ENCODE results near the gene EIF2AK3.

EIF2AK3 gene

DNA sequence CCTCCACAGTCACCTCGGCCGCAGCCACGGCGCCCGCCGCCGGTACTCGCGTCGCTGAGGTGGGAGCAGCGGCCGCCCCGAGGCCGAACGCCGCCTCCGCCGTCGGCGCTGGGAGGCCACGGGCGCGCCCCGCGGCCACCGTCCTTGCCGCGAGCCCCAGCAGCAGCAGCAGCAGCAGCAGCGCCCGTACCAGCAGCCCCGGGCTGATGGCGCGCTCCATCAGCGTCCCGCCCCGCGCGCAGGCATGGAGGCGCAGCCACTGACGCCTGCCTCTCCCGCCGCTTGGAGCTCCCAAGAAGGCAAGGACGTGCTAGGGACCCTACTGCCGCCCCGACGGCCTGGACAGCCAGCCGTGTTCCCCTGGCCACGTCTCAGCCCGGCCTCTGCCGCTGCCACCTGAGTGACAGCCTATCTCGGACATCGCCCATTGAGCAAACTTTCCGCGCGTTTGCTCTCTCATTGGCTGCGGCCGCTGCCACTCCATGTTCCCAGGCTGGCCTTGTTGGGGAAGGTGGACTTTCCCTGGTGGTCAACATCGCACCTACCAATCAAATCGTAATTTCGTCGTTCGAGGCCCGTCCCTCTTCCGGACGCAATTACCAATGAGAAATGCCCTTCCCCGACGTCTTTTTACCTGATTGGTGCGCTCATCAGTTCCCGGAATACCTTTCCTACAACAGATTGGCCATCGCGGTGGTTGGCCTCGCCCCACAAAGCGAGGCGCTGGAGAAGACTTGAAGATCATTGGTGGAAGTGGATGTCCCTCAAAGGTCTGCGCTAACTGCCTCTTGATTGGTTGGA, at the start of gene EIF2AK3:
TSS of gene EIF2AK3 (minus strand) at position 410 of the 801 bp plus-strand sequence. CDS start at position 220, 190 bp downstream.
- peak; percentile 96 for DNase-seq
- H3K4me3 Mint-ChIP-seq = peak within 1 kb of the TSS; percentile 95
- H3K36me3 Mint-ChIP-seq (ENCODE audit: low read depth) = no peaks in the 10 kb centered on the region
- peaks cover 3% of the 10 kb centered on the region for H3K27me3 Mint-ChIP-seq (ENCODE audit: low read depth, poor library complexity)
- H3K9me3 Mint-ChIP-seq = no peaks in the 10 kb centered on the region
- peak within 1 kb of the TSS; percentile 96 for H3K27ac Mint-ChIP-seq
- no peak for TF ChIP-seq CTCF (IDR thresholded peaks at IDR 0.05)
- peaks cover 5% of the 10 kb centered on the region for H3K4me1 Mint-ChIP-seq

DNA sequence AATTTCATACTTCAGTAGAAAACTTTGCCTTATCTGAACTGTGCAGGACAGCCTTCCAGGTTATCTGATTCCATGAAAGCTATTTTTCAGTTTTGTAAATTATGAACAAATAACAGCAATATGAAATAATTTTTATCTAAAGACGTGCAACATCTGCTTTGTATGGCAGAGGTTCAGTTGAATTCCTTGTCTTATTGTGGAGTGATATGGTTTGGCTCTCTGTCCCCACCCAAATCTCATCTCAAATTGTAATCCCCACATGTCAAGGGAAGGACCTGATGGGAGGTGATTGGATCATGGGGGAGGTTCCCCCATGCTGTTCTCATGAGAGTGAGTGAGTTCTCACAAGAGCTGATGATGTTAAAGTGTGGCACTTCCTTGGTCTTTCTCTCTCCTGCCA, 46.1 kb upstream of the EIF2AK3 start:
- no peaks in the 10 kb centered on the region for H3K36me3 Mint-ChIP-seq (ENCODE audit: low read depth)
- H3K4me3 Mint-ChIP-seq = no peak overlapping the region

GRCh38 chr2:88671786-88672427, 44.6 kb upstream of the EIF2AK3 start:
- Mint-ChIP-seq H3K9me3 (no peaks in the 10 kb centered on the region), H3K27me3 (ENCODE audit: low read depth, poor library complexity) (peaks cover 21% of the 10 kb centered on the region), H3K36me3 (ENCODE audit: low read depth) (no peaks in the 10 kb centered on the region), H3K4me3 (no peak overlapping the region), H3K4me1 (no peaks in the 10 kb centered on the region), H3K27ac (no peak overlapping the region)
- TF ChIP-seq CTCF (IDR thresholded peaks at IDR 0.05) = peak; percentile 93
- peak; percentile 9 for DNase-seq

More for the DNA sequence above, 46.1 kb upstream of the EIF2AK3 start:
- no peaks in the 10 kb centered on the region for H3K9me3 Mint-ChIP-seq
- H3K4me1 Mint-ChIP-seq = no peaks in the 10 kb centered on the region
- TF ChIP-seq CTCF (IDR thresholded peaks at IDR 0.05) = no peak
- H3K27ac Mint-ChIP-seq = no peak overlapping the region
- peaks cover 20% of the 10 kb centered on the region for H3K27me3 Mint-ChIP-seq (ENCODE audit: low read depth, poor library complexity)
- DNase-seq = no peak

DNA sequence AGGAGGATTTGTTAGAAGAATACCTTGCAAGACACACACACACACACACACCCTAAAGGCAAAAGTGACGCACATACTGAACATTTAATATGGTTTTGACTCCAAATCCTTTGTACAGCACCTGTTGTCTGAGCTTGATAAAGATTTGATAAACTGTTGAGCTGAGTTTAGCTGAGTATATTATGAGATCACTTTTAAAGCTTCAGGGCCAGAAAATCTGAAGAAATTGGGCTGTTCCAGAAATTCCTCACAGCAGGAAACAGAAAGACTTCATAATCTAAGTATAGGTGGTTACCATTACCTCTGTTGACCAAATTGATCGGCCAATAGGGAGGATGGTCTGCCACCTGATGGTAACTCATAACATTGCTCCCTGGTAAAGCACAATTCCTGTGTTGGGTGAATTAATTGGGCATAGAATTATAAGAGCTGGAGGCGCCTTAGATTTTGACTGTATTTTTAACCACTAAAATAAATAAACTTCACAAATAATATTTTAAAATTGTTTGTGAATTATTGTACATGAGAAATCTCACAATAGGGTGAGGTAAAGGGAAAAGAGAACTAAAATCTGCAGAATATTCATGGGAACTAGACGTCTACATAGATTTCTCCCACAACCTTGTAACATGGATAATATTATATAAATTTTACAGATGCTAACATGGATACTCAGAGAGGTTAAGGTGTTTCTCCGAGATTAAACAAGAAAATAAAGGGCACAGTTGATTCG, 42.4 kb upstream of the EIF2AK3 start:
- H3K27me3 Mint-ChIP-seq (ENCODE audit: low read depth, poor library complexity) = peaks cover 14% of the 10 kb centered on the region
- no peak overlapping the region for H3K27ac Mint-ChIP-seq
- no peaks in the 10 kb centered on the region for H3K4me1 Mint-ChIP-seq
- peak; percentile 61 for TF ChIP-seq CTCF (IDR thresholded peaks at IDR 0.05)
- H3K9me3 Mint-ChIP-seq = no peaks in the 10 kb centered on the region
- peak; percentile 16 for DNase-seq
- H3K4me3 Mint-ChIP-seq = no peak overlapping the region
- no peaks in the 10 kb centered on the region for H3K36me3 Mint-ChIP-seq (ENCODE audit: low read depth)

DNA sequence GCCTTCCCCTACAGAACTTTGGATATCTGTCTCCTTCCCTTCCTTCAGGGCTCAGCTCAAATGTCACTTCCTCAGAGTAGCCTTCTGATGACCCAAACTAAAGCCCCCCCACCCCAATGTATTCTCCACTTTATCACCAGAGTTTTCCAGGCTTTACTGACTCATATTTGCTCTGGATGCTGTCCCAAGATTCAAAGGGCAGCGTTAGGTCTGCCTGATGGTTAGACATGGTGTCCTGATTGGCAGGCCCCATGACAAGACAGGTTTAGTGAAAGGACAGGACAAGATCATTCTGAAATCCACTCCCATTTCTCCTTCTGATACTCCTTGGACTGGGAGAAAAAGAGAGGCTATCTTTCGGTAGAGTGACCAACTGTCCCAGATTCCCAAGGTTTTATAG, 41.6 kb upstream of the EIF2AK3 start:
- H3K4me3 Mint-ChIP-seq = no peak overlapping the region
- no peak for DNase-seq
- H3K4me1 Mint-ChIP-seq = no peaks in the 10 kb centered on the region
- H3K27me3 Mint-ChIP-seq (ENCODE audit: low read depth, poor library complexity) = peaks cover 11% of the 10 kb centered on the region
- H3K27ac Mint-ChIP-seq = no peak overlapping the region
- H3K9me3 Mint-ChIP-seq = no peaks in the 10 kb centered on the region
- no peaks in the 10 kb centered on the region for H3K36me3 Mint-ChIP-seq (ENCODE audit: low read depth)
- TF ChIP-seq CTCF (IDR thresholded peaks at IDR 0.05) = no peak
